ENCODE results near the gene BCL10.

DNA sequence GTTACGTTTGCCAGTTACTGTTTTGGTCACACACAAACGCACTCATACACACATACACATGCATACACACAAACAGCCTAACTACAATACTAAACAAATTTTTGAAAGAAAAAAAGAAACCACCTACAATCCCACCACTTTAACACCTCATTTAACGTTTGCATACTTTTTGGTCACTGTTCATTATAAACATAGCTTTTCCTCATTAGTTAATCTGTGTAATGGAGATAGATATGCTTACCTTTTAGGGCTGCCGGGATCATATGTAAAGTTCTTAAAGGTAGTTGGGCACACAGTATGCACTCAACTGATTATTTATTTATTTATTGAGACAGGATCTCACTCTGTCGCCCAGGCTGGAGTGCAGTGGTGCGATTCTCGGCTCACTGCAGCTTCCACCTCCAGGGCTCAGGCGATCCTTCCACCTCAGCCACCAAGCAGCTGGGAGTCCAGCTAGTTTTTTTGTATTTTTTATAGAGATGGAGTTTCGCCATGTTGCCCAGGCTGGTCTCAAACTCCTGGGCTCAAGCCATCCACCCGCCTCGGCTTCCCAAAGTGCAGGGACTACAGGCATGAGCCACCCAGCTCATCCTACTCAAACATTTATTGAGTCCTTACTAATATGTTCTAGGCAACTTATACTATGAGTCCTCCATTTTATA is 677 bp upstream of the BCL10 start:
- TF ChIP-seq, protein P1, sequence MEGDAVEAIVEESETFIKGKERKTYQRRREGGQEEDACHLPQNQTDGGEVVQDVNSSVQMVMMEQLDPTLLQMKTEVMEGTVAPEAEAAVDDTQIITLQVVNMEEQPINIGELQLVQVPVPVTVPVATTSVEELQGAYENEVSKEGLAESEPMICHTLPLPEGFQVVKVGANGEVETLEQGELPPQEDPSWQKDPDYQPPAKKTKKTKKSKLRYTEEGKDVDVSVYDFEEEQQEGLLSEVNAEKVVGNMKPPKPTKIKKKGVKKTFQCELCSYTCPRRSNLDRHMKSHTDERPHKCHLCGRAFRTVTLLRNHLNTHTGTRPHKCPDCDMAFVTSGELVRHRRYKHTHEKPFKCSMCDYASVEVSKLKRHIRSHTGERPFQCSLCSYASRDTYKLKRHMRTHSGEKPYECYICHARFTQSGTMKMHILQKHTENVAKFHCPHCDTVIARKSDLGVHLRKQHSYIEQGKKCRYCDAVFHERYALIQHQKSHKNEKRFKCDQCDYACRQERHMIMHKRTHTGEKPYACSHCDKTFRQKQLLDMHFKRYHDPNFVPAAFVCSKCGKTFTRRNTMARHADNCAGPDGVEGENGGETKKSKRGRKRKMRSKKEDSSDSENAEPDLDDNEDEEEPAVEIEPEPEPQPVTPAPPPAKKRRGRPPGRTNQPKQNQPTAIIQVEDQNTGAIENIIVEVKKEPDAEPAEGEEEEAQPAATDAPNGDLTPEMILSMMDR (IDR thresholded peaks at IDR 0.05), result no peak
- no peak for TF ChIP-seq POLR2AphosphoS5 (IDR thresholded peaks at IDR 0.05; ENCODE audit: low read depth, low read length)
- TF ChIP-seq, protein P2, sequence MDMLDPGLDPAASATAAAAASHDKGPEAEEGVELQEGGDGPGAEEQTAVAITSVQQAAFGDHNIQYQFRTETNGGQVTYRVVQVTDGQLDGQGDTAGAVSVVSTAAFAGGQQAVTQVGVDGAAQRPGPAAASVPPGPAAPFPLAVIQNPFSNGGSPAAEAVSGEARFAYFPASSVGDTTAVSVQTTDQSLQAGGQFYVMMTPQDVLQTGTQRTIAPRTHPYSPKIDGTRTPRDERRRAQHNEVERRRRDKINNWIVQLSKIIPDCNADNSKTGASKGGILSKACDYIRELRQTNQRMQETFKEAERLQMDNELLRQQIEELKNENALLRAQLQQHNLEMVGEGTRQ (IDR thresholded peaks at IDR 0.05; ENCODE audit: borderline replicate concordance, low read depth, low read length), result no peak
- TF ChIP-seq, protein P3, sequence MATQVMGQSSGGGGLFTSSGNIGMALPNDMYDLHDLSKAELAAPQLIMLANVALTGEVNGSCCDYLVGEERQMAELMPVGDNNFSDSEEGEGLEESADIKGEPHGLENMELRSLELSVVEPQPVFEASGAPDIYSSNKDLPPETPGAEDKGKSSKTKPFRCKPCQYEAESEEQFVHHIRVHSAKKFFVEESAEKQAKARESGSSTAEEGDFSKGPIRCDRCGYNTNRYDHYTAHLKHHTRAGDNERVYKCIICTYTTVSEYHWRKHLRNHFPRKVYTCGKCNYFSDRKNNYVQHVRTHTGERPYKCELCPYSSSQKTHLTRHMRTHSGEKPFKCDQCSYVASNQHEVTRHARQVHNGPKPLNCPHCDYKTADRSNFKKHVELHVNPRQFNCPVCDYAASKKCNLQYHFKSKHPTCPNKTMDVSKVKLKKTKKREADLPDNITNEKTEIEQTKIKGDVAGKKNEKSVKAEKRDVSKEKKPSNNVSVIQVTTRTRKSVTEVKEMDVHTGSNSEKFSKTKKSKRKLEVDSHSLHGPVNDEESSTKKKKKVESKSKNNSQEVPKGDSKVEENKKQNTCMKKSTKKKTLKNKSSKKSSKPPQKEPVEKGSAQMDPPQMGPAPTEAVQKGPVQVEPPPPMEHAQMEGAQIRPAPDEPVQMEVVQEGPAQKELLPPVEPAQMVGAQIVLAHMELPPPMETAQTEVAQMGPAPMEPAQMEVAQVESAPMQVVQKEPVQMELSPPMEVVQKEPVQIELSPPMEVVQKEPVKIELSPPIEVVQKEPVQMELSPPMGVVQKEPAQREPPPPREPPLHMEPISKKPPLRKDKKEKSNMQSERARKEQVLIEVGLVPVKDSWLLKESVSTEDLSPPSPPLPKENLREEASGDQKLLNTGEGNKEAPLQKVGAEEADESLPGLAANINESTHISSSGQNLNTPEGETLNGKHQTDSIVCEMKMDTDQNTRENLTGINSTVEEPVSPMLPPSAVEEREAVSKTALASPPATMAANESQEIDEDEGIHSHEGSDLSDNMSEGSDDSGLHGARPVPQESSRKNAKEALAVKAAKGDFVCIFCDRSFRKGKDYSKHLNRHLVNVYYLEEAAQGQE (IDR thresholded peaks at IDR 0.05; ENCODE audit: low read depth, low read length), result no peak
- TF ChIP-seq, protein P4, sequence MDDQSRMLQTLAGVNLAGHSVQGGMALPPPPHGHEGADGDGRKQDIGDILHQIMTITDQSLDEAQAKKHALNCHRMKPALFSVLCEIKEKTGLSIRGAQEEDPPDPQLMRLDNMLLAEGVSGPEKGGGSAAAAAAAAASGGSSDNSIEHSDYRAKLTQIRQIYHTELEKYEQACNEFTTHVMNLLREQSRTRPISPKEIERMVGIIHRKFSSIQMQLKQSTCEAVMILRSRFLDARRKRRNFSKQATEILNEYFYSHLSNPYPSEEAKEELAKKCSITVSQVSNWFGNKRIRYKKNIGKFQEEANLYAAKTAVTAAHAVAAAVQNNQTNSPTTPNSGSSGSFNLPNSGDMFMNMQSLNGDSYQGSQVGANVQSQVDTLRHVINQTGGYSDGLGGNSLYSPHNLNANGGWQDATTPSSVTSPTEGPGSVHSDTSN (IDR thresholded peaks at IDR 0.05), result no peak
- TF ChIP-seq EZH2phosphoT487 (IDR thresholded peaks at IDR 0.05; ENCODE audit: borderline replicate concordance, low read depth), result no peak
- TF ChIP-seq RXRA (IDR thresholded peaks at IDR 0.05; ENCODE audit: borderline replicate concordance, low read depth), result no peak
- TF ChIP-seq, protein P5, sequence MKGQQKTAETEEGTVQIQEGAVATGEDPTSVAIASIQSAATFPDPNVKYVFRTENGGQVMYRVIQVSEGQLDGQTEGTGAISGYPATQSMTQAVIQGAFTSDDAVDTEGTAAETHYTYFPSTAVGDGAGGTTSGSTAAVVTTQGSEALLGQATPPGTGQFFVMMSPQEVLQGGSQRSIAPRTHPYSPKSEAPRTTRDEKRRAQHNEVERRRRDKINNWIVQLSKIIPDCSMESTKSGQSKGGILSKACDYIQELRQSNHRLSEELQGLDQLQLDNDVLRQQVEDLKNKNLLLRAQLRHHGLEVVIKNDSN (IDR thresholded peaks at IDR 0.05; ENCODE audit: borderline replicate concordance, low read depth), result no peak
- no peak for TF ChIP-seq RCOR1 (IDR thresholded peaks at IDR 0.05; ENCODE audit: low read length)
- no peak for TF ChIP-seq JUND (IDR thresholded peaks at IDR 0.05)

All from SK-N-SH (cell line).